ENCODE data around the gene CCR5. TPM values are rescaled to one million over a fixed set of nuclear protein-coding genes. Genes with fewer than 3 reads are reported as not detected.
A peak's percentile ranks its signal among the peaks of the same experiment; 100 is the strongest.

CCR5 gene
- total and polyA plus RNA-seq, 9 of the 15 experiments (the other 6 are each of a cell fraction or from before 2014, with no cell fraction given): not detected

DNA sequence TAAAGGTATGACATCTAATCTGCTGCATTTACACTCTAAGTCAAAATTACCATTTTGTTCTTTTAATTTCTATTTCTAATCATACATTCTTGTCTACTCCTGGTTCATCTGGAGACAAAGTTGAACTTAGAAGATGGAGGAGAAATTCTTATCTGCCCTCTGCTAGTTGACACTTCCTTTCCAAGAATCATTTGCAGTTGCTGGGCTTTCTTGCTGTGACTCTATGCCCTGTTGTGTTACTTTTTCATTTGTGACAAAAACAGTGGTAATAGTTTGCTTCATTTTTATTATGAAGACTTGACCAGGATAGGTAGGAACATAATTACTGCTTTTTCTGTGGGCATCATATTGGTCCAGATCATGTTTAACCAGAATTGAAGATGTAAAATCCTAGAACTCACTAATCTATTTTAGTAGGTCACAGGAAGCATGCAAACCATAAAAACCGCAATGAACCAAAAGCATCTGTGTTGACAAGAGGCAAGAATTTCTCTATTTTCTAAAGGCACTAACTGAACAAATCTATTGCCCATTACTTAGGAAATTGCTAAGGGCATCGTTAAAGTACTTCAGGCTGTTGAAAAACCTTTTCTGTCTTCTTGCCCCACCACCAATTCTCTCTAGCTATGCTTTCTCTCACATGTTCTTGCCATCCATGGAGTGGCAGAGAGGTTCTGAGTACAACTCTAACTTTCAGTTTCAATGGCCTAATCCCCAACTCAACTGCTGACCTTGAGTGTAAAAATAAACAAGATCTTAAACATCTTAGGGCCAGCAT, 21.1 kb upstream of the CCR5 start:
- H3K9ac ChIP-seq (ENCODE audit: insufficient read depth in 1 of 2, low read depth in 2 of 2, low read length in 2 of 2): no peak overlapping the region
- H3K27me3 ChIP-seq (ENCODE audit: control insufficient read depth in 2 of 2, insufficient read depth in 2 of 2, low read length in 2 of 2): peaks cover 0 to 13% of the 10 kb centered on the region in 2 experiments; a peak in 2 of 5 replicates
- peak; percentile 15 for FAIRE-seq
- BruUV-seq (replicated peaks): no TSS peak
- ChIA-PET CTCF (ENCODE audit: low intra/inter-chr PET ratio) (no interaction called here), POLR2A (interaction anchor here (1.1 to 1.2 kb wide), 2 partner anchors 15 to 38 kb away, joined by 3 to 4 read pairs; no protein-coding TSS in a partner anchor)
- H3K36me3 ChIP-seq (ENCODE audit: control insufficient read depth, insufficient read depth, low read length): no peaks in the 10 kb centered on the region
- in situ Hi-C loops (cut with MboI): no loop called here
- no peaks in the 10 kb centered on the region for H3K79me2 ChIP-seq (ENCODE audit: control insufficient read depth, insufficient read depth, low read length)
- no peaks in the 10 kb centered on the region for H3K9me3 ChIP-seq (replicated peaks; ENCODE audit: control insufficient read depth, insufficient read depth, low read depth, low read length)
- intact Hi-C loops (cut with micrococcal nuclease): no loop called here
- no peaks in the 10 kb centered on the region for H4K20me1 ChIP-seq (replicated peaks; ENCODE audit: control insufficient read depth, insufficient read depth, low read length)
- H3K4me1 ChIP-seq (replicated peaks in 1 of 2; ENCODE audit: control insufficient read depth in 2 of 2, insufficient read depth in 2 of 2, low read length in 2 of 2): no peaks in the 10 kb centered on the region
- H3K4me3 ChIP-seq: no peak overlapping the region
- no peak for DNase-seq (ENCODE audit: extremely low read depth in 1 of 4, low spot score in 3 of 4)
- no peak overlapping the region for H3K4me2 ChIP-seq (ENCODE audit: insufficient read depth, low read length)
- no peaks in the 10 kb centered on the region for H3K9me1 ChIP-seq (ENCODE audit: control insufficient read depth, insufficient read depth, low read length)
- H2AFZ ChIP-seq (ENCODE audit: low read depth, low read length): no peak overlapping the region
- H3K27ac ChIP-seq (ENCODE audit: extremely low read depth, low read depth, low read length): no peak overlapping the region
- TF ChIP-seq, protein P1, sequence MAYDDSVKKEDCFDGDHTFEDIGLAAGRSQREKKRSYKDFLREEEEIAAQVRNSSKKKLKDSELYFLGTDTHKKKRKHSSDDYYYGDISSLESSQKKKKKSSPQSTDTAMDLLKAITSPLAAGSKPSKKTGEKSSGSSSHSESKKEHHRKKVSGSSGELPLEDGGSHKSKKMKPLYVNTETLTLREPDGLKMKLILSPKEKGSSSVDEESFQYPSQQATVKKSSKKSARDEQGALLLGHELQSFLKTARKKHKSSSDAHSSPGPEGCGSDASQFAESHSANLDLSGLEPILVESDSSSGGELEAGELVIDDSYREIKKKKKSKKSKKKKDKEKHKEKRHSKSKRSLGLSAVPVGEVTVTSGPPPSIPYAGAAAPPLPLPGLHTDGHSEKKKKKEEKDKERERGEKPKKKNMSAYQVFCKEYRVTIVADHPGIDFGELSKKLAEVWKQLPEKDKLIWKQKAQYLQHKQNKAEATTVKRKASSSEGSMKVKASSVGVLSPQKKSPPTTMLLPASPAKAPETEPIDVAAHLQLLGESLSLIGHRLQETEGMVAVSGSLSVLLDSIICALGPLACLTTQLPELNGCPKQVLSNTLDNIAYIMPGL (CRISPR knock-in tag; IDR thresholded peaks at IDR 0.05): no peak
- TF ChIP-seq SMARCE1 (IDR thresholded peaks at IDR 0.05) (no peak), ZMIZ1 (IDR thresholded peaks at IDR 0.05; ENCODE audit: low read depth in 2 of 2, low read length in 2 of 2) (no peak), SIX5 (IDR thresholded peaks at IDR 0.05; ENCODE audit: borderline replicate concordance in 1 of 2, insufficient read depth in 1 of 2, low read depth in 1 of 2, low read length in 2 of 2) (no peak), ILF3 (IDR thresholded peaks at IDR 0.05; ENCODE audit: borderline replicate concordance) (no peak), ASH1L (IDR thresholded peaks at IDR 0.05; ENCODE audit: borderline replicate concordance, low read depth, partially characterized antibody) (no peak), MAFF (IDR thresholded peaks at IDR 0.05; ENCODE audit: low read length) (no peak), NFIC (IDR thresholded peaks at IDR 0.05) (no peak)
- TF ChIP-seq, protein P2, sequence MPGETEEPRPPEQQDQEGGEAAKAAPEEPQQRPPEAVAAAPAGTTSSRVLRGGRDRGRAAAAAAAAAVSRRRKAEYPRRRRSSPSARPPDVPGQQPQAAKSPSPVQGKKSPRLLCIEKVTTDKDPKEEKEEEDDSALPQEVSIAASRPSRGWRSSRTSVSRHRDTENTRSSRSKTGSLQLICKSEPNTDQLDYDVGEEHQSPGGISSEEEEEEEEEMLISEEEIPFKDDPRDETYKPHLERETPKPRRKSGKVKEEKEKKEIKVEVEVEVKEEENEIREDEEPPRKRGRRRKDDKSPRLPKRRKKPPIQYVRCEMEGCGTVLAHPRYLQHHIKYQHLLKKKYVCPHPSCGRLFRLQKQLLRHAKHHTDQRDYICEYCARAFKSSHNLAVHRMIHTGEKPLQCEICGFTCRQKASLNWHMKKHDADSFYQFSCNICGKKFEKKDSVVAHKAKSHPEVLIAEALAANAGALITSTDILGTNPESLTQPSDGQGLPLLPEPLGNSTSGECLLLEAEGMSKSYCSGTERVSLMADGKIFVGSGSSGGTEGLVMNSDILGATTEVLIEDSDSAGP (CRISPR knock-in tag; IDR thresholded peaks at IDR 0.05): no peak
- TF ChIP-seq, protein P3, sequence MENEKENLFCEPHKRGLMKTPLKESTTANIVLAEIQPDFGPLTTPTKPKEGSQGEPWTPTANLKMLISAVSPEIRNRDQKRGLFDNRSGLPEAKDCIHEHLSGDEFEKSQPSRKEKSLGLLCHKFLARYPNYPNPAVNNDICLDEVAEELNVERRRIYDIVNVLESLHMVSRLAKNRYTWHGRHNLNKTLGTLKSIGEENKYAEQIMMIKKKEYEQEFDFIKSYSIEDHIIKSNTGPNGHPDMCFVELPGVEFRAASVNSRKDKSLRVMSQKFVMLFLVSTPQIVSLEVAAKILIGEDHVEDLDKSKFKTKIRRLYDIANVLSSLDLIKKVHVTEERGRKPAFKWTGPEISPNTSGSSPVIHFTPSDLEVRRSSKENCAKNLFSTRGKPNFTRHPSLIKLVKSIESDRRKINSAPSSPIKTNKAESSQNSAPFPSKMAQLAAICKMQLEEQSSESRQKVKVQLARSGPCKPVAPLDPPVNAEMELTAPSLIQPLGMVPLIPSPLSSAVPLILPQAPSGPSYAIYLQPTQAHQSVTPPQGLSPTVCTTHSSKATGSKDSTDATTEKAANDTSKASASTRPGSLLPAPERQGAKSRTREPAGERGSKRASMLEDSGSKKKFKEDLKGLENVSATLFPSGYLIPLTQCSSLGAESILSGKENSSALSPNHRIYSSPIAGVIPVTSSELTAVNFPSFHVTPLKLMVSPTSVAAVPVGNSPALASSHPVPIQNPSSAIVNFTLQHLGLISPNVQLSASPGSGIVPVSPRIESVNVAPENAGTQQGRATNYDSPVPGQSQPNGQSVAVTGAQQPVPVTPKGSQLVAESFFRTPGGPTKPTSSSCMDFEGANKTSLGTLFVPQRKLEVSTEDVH (IDR thresholded peaks at IDR 0.05; ENCODE audit: low read depth, partially characterized antibody): no peak
- ATAC-seq: no peak
- 0% methylated on average over 2 of the region's 2 CpGs for WGBS (ENCODE audit: insufficient coverage, low coverage, missing lambda C conversion rate)

All from K562 (cell line).